Psoas muscle (tissue), 8 donors: ENCODE measurements around the gene SLC25A19. TPM values are rescaled to one million over a fixed set of nuclear protein-coding genes. Genes with fewer than 3 reads are reported as not detected.

ENCODE experiments used
- ATAC-seq, 4 donors: fragments of 200-7000 bp; cut with Tn5 transposase; one replicate each; pipeline ENCODE4 v1.9.1; 2020; ENCODE audit warnings: moderate library complexity in 3 of 4, mild to moderate bottlenecking in 2 of 4
- DNase-seq, 2 donors: peaks; one replicate each; pipeline ENCODE4 v3.0.0-alpha.2; 2020
- H3K27ac ChIP-seq: fragments of 200-600 bp; one replicate; pipeline ENCODE4 v1.8.0; 2022
- H3K27me3 ChIP-seq, 3 donors: fragments of 200-600 bp in 1 of 3; one replicate each; pipeline versions ENCODE4 v1.6.1 to v1.8.0; 2013 to 2022; ENCODE audit warnings: low read length in 2 of 3, mild to moderate bottlenecking in 2 of 3, moderate library complexity in 1 of 3; ENCODE audit not compliant: insufficient read depth in 3 of 3
- H3K36me3 ChIP-seq, 2 donors: fragments of 200-600 bp in 1 of 2; one replicate each; pipeline versions ENCODE4 v1.6.1 to v1.8.0; 2013 to 2022; ENCODE audit warnings: low read depth in 1 of 2, mild to moderate bottlenecking in 1 of 2, moderate library complexity in 1 of 2; ENCODE audit not compliant: insufficient read depth in 1 of 2
- H3K4me1 ChIP-seq: fragments of 200-600 bp; one replicate; pipeline ENCODE4 v1.8.0; 2022
- H3K4me3 ChIP-seq: fragments of 200-600 bp; one replicate; pipeline ENCODE4 v1.8.0; 2022; ENCODE audit warnings: mild to moderate bottlenecking
- H3K9me3 ChIP-seq: fragments of 200-600 bp; one replicate; pipeline ENCODE4 v1.8.0; 2022
- WGBS, 3 donors: extraction: QIAGEN DNeasy Blood & Tissue Kit; methylation state at CpG; one replicate each; pipeline versions ENCODE4 v1.1.6 to v1.1.7; 2013; 5-methylcytosine and 5-hydroxymethylcytosine counted together
- intact Hi-C, 2 donors: fragments of 100-400 bp; cut with DNase I; formaldehyde crosslinking; loops; one replicate each; pipeline versions ENCODE4 v1.11.0 to v1.14.2; 2022
- polyA plus RNA-seq, 3 donors: library from polyadenylated mRNA; stranded (reverse); fragments of 200-250 nt; gene quantifications; one replicate each; pipeline ENCODE4 v1.2.3, GENCODE V29; 2013
- total RNA-seq, 4 donors: library from RNA; stranded (reverse); fragmentation: NEBNext Ultra II Directional in 2 of 4; extraction: Animal tissue kit (Norgen Biotek cat#: 25700) in 2 of 4; gene quantifications; one replicate each; pipeline versions ENCODE4 v1.2.1 to v1.2.4, GENCODE V29; 2021 to 2023
- TF ChIP-seq, protein P1 (sequence below): fragments of 200-600 bp; IDR thresholded peaks from one replicate; pipeline ENCODE4 v1.8.0; 2022; ENCODE audit warnings: antibody characterized with exemption
- donor health status: healthy with polysubstance abuse.
- donor health status: DM: no; HTN: no; CAD: no; lungs with moderate emphysema.
- donor health status: Bipolar disorder and iron deficiency.
- donor health status: healthy.
- donor health status: DM: yes; HTN: yes; CAD: no.
- donor health status: DM: no; HTN: no; CAD: no.
- donor health status: DM: no; HTN: no; CAD: no.
- donor health status: DM: yes; HTN: yes; CAD: no.

Gene SLC25A19
- total and polyA plus RNA-seq, 7 donors, result 11.3 to 52.7 (median 24.9) TPM

- Histone ChIP-seq H3K27ac (no peak overlapping the region), H3K36me3 (peaks cover 0 to 45% of the 10 kb centered on the region in 2 donors), H3K27me3 (no peaks in the 10 kb centered on the region), H3K4me3 (no peak overlapping the region), H3K9me3 (no peaks in the 10 kb centered on the region), H3K4me1 (no peaks in the 10 kb centered on the region)
- 78 to 80% (median 79%) methylated on average over 11 of the region's 11 CpGs for WGBS, 3 donors
- intact Hi-C loops, result no loop called here
- TF ChIP-seq, protein P1, sequence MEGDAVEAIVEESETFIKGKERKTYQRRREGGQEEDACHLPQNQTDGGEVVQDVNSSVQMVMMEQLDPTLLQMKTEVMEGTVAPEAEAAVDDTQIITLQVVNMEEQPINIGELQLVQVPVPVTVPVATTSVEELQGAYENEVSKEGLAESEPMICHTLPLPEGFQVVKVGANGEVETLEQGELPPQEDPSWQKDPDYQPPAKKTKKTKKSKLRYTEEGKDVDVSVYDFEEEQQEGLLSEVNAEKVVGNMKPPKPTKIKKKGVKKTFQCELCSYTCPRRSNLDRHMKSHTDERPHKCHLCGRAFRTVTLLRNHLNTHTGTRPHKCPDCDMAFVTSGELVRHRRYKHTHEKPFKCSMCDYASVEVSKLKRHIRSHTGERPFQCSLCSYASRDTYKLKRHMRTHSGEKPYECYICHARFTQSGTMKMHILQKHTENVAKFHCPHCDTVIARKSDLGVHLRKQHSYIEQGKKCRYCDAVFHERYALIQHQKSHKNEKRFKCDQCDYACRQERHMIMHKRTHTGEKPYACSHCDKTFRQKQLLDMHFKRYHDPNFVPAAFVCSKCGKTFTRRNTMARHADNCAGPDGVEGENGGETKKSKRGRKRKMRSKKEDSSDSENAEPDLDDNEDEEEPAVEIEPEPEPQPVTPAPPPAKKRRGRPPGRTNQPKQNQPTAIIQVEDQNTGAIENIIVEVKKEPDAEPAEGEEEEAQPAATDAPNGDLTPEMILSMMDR, result no peak
- no peak for DNase-seq
- no peak for ATAC-seq
Measured at GRCh38 chr17:75317671-75318070, 28.4 kb upstream of the SLC25A19 start.

DNA sequence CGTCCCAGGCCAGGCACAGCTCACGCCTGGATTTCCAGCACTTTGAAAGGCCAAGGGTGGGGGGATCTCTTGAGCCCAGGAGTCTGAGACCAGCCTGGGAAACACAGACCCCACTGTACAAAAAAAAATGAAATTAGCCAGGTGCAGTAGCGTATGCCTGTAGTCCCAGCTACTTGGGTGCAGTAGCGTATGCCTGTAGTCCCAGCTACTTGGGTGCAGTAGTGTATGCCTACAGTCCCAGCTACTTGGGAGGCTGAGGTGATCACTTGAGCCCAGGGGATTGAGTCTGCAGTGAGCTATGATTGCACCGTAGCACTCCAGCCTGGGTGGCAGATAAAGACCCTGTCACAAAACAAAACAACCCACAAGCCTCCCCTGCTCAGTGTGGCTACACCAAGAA lies 27.0 kb upstream of the SLC25A19 start:
- whole genome bisulfite sequencing, 3 donors, result 80 to 88% (median 86%) methylated on average over 5 of the region's 5 CpGs
- Histone ChIP-seq H3K27me3 (no peaks in the 10 kb centered on the region), H3K4me3 (no peak overlapping the region), H3K4me1 (no peaks in the 10 kb centered on the region), H3K9me3 (no peaks in the 10 kb centered on the region), H3K36me3 (peaks cover 0 to 37% of the 10 kb centered on the region in 2 donors), H3K27ac (no peak overlapping the region)
- TF ChIP-seq, protein P1, result no peak
- intact Hi-C loops, result no loop called here
- DNase-seq, result no peak
- ATAC-seq, result no peak

DNA sequence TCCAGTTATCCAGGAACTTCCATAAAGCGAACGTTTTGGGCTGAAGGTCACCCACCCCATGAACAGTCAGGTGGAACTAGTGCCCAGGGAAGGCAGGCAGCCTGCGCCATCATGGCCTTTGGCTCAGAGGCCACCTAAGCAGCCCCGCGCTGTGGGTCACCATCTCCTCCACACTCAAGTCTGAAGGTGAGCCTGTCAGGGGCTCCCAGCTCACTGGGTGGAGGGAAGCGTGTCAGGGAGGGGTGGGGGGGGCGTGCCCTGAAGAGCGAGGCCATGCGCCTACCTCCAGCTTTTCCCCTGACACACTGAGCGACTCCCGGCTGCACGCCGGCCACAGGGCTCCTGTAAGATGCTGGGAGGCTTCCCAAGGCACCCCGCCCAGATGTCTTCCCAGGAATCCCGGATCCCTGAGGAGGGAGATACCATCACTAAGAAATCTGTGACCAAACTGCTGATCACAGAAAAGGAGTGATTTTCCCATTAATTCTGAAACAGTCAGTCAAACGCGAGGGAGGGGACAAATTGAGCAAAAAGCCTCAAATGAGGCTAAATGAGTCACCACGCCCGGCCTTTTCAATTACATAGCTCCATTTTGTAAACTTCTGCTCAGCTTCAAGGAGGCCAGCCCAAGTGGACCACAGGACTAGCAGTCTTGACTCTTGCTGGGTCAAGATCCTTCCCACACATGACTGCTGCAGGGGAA lies 26.5 kb upstream of the SLC25A19 start:
- Histone ChIP-seq H3K4me3 (no peak overlapping the region), H3K27me3 (no peaks in the 10 kb centered on the region), H3K4me1 (no peaks in the 10 kb centered on the region), H3K36me3 (peaks cover 0 to 32% of the 10 kb centered on the region in 2 donors), H3K27ac (no peak overlapping the region), H3K9me3 (no peaks in the 10 kb centered on the region)
- no peak for ATAC-seq
- intact Hi-C loops, result no loop called here
- 81 to 83% (median 82%) methylated on average over 19 of the region's 19 CpGs for WGBS, 3 donors
- peak in 1 of 2 donors; percentile 22 for DNase-seq
- TF ChIP-seq, protein P1, result no peak

GRCh38 chr17:75313941-75314551 lies 24.8 kb upstream of the SLC25A19 start:
- ATAC-seq (peak in 3 of 4 donors; percentile 57 to 60 (median 59)), DNase-seq (peak; percentile 42)
- Histone ChIP-seq H3K9me3 (no peaks in the 10 kb centered on the region), H3K4me3 (no peak overlapping the region), H3K36me3 (peaks cover 0 to 20% of the 10 kb centered on the region in 2 donors), H3K27ac (peak overlapping the region; percentile 36), H3K4me1 (no peaks in the 10 kb centered on the region), H3K27me3 (no peaks in the 10 kb centered on the region)
- TF ChIP-seq, protein P1, result no peak
- intact Hi-C loops, result no loop called here
- WGBS, 3 donors, result 63 to 72% (median 68%) methylated on average over 14 of the region's 14 CpGs
